ENCODE measurements around the gene BPTF.
A peak's percentile ranks its signal among the peaks of the same experiment; 100 is the strongest.
"Not testable (repeated sequence)": the region's sequence is repeated elsewhere in the genome, so short reads cannot be mapped to it uniquely, and the experiment has no call there.

BPTF gene

GRCh38 chr17:67980883-67981282 lies 155.6 kb downstream of the BPTF start:
- DNase-seq: not testable (repeated sequence)

GRCh38 chr17:67982034-67982640 lies 156.8 kb downstream of the BPTF start:
- no peak for DNase-seq

- DNase-seq: no peak
Observed at GRCh38 chr17:67982686-67983382, 157.5 kb downstream of the BPTF start.

- DNase-seq: no peak
Observed at GRCh38 chr17:67983383-67983688, 158.0 kb downstream of the BPTF start.

GRCh38 chr17:67990909-67991308 lies 165.6 kb downstream of the BPTF start:
- no peak for DNase-seq

GRCh38 chr17:67992548-67993152 lies 167.3 kb downstream of the BPTF start:
- no peak for DNase-seq

GRCh38 chr17:67993153-67993997 lies 168.1 kb downstream of the BPTF start:
- peak; percentile 66 for DNase-seq

GRCh38 chr17:67993998-67994361 lies 168.7 kb downstream of the BPTF start:
- DNase-seq: peak; percentile 60

GRCh38 chr17:67994817-67995569 lies 169.7 kb downstream of the BPTF start:
- DNase-seq: no peak

GRCh38 chr17:67995570-67996263 lies 170.4 kb downstream of the BPTF start:
- DNase-seq: peak; percentile 12

- DNase-seq: not testable (repeated sequence)
Observed at GRCh38 chr17:67996301-67997171, 171.2 kb downstream of the BPTF start, which contains the start of gene C17orf58. TSS of gene C17orf58 (minus strand) at chr17:67996469. CDS start at chr17:67996198, 271 bp downstream.

GRCh38 chr17:67998466-67998865 lies 173.2 kb downstream of the BPTF start:
- DNase-seq: no peak

- no peak for DNase-seq
Observed at GRCh38 chr17:67999291-67999911, 174.1 kb downstream of the BPTF start.

- no peak for DNase-seq
Observed at GRCh38 chr17:68004201-68004600, 178.9 kb downstream of the BPTF start.

GRCh38 chr17:68006797-68007196 lies 181.5 kb downstream of the BPTF start:
- DNase-seq: no peak

GRCh38 chr17:68011199-68011665 lies 185.9 kb downstream of the BPTF start:
- no peak for DNase-seq

- no peak for DNase-seq
Observed at GRCh38 chr17:68013385-68013784, 188.1 kb downstream of the BPTF start.

- DNase-seq: no peak
Observed at GRCh38 chr17:68015081-68015723, 189.9 kb downstream of the BPTF start.

- no peak for DNase-seq
Observed at GRCh38 chr17:68016838-68017237, 191.5 kb downstream of the BPTF start.

GRCh38 chr17:68018493-68018892 lies 193.2 kb downstream of the BPTF start:
- DNase-seq: not testable (repeated sequence)

Data from NCI-H526 treated with DMSO at 0.1 percent for 48 hours (cell line).